Keratinocyte (primary cell): Measurements from ENCODE around the gene AMY1C. TPM values are rescaled to one million over a fixed set of nuclear protein-coding genes. Genes with fewer than 3 reads are reported as not detected.
"Not testable (repeated sequence)": the region's sequence is repeated elsewhere in the genome, so short reads cannot be mapped to it uniquely, and the experiment has no call there.

Experiments used
- DNase-seq: peaks from one replicate; pipeline ENCODE4 v3.0.0-alpha.2; 2011; ENCODE audit warnings: low read depth, missing footprints, low spot score
- FAIRE-seq: peaks from 2 replicates; lab custom pipeline; 2011; peaks lifted over from hg19 to GRCh38; lab: Jason Lieb, UNC
- H2AFZ ChIP-seq: 2 replicates; pipeline ENCODE4 v1.6.0; 2012; ENCODE audit warnings: low read length, control low read depth, inconsistent platforms; ENCODE audit not compliant: control insufficient read depth
- H3K27ac ChIP-seq: 2 replicates; pipeline ENCODE4 v1.5.1; 2011; ENCODE audit warnings: low read length; ENCODE audit not compliant: control insufficient read depth, insufficient read depth
- H3K27me3 ChIP-seq: 3 replicates; pipeline ENCODE4 v1.6.0; 2011; ENCODE audit warnings: low read length; ENCODE audit not compliant: control insufficient read depth, insufficient read depth; ENCODE audit errors: extremely low read depth
- H3K36me3 ChIP-seq, 2 experiments: 2 replicates in 1 of 2; 3 replicates in 1 of 2; pipeline ENCODE4 v1.5.1; 2011; ENCODE audit warnings: low read length in 2 of 2, mild to moderate bottlenecking in 1 of 2; ENCODE audit not compliant: control insufficient read depth in 2 of 2, insufficient read depth in 2 of 2; ENCODE audit errors: extremely low read depth in 1 of 2
- H3K4me1 ChIP-seq: 3 replicates; pipeline ENCODE4 v1.5.1; 2011; ENCODE audit warnings: low read length; ENCODE audit not compliant: control insufficient read depth, insufficient read depth; ENCODE audit errors: extremely low read depth
- H3K4me2 ChIP-seq: 3 replicates; pipeline ENCODE4 v1.6.0; 2011; ENCODE audit warnings: low read depth, low read length; ENCODE audit not compliant: control insufficient read depth, insufficient read depth; ENCODE audit errors: extremely low read depth
- H3K4me3 ChIP-seq, 3 experiments: fragments of 200-600 bp in 1 of 3; sonication (generic) in 1 of 3; 2 replicates in 2 of 3; 3 replicates in 1 of 3; pipeline ENCODE4 v1.5.1; 2011 to 2016; ENCODE audit warnings: low read length in 3 of 3, mild to moderate bottlenecking in 3 of 3, control low read depth in 2 of 3, inconsistent platforms in 1 of 3, low read depth in 1 of 3, mixed read lengths in 1 of 3, mixed run types in 1 of 3, moderate library complexity in 1 of 3; ENCODE audit not compliant: control insufficient read depth in 2 of 3, insufficient read depth in 2 of 3; ENCODE audit errors: extremely low read depth in 1 of 3
- H3K79me2 ChIP-seq: 2 replicates; pipeline ENCODE4 v1.6.0; 2012; ENCODE audit warnings: low read length; ENCODE audit not compliant: control insufficient read depth, insufficient read depth
- H3K9ac ChIP-seq: 3 replicates; pipeline ENCODE4 v1.6.0; 2011; ENCODE audit warnings: low read length; ENCODE audit not compliant: control insufficient read depth, insufficient read depth; ENCODE audit errors: extremely low read depth
- H3K9me1 ChIP-seq: 3 replicates; pipeline ENCODE4 v1.6.0; 2011; ENCODE audit warnings: low read length; ENCODE audit not compliant: control insufficient read depth, insufficient read depth; ENCODE audit errors: extremely low read depth
- H3K9me3 ChIP-seq: 2 replicates; pipeline ENCODE4 v1.5.1; 2012; ENCODE audit warnings: low read depth, low read length; ENCODE audit not compliant: control insufficient read depth
- H4K20me1 ChIP-seq: 3 replicates; pipeline ENCODE4 v1.6.0; 2011; ENCODE audit warnings: low read length; ENCODE audit not compliant: control insufficient read depth, insufficient read depth; ENCODE audit errors: extremely low read depth
- dilution Hi-C: fragments of 300-500 bp; cut with MboI; formaldehyde crosslinking; loops from one replicate; pipeline ENCODE4 v1.7.0; 2020; ENCODE audit warnings: low sequenced_read_pairs; ENCODE audit not compliant: extremely low pct_ligation_motif_present
- polyA minus RNA-seq, 3 experiments: library from RNA; depleted of rRNA, polyadenylated mRNA; stranded (reverse); fragments of >200 nt; gene quantifications; 1 replicate in 1 of 3; 2 replicates in 1 of 3; 3 replicates in 1 of 3; pipeline ENCODE4 v1.2.3, GENCODE V29; 2011
- polyA plus RNA-seq, 5 experiments: library from polyadenylated mRNA; depleted of rRNA in 3 of 5; stranded (reverse) in 3 of 5; stranded (forward) in 1 of 5; unstranded in 1 of 5; fragments of >200 nt; gene quantifications; 1 replicate in 1 of 5; 2 replicates in 3 of 5; 3 replicates in 1 of 5; pipeline versions ENCODE4 v1.2.1 to v1.2.3, GENCODE V29; 2011 to 2012; ENCODE audit warnings: missing spikeins in 2 of 5, low read depth in 1 of 5, low replicate concordance in 1 of 5

Gene AMY1C
- not detected in 3 replicates for polyA plus RNA-seq
- polyA plus RNA-seq (2011; ENCODE audit: low read depth), result not detected
- not detected in 2 replicates for polyA plus RNA-seq (2011; cell fraction: cytosol; rRNA removed)
- polyA plus RNA-seq (2011; cell fraction: nucleus; rRNA removed), result not detected in 2 replicates
- polyA plus RNA-seq (2012; ENCODE audit: low replicate concordance), result not detected in 2 replicates
- not detected in 3 replicates for polyA minus RNA-seq
- not detected for polyA minus RNA-seq (2011; cell fraction: cytosol; rRNA and poly(A)+ RNA removed)
- polyA minus RNA-seq (2011; cell fraction: nucleus; rRNA and poly(A)+ RNA removed), result not detected in 2 replicates

- H2AFZ ChIP-seq, H3K27ac ChIP-seq, H3K4me1 ChIP-seq, H3K9me1 ChIP-seq, H3K9ac ChIP-seq, H3K79me2 ChIP-seq, FAIRE-seq, H3K4me3 ChIP-seq, H3K27me3 ChIP-seq, H3K36me3 ChIP-seq, DNase-seq, H3K9me3 ChIP-seq, H4K20me1 ChIP-seq, dilution Hi-C loops, H3K4me2 ChIP-seq: not testable (repeated sequence)
Measured at GRCh38 chr1:103749598-103749997, at the start of gene AMY1C. AMY1C (plus strand) TSS chr1:103749898; CDS start chr1:103750470, 572 bp downstream.

DNA sequence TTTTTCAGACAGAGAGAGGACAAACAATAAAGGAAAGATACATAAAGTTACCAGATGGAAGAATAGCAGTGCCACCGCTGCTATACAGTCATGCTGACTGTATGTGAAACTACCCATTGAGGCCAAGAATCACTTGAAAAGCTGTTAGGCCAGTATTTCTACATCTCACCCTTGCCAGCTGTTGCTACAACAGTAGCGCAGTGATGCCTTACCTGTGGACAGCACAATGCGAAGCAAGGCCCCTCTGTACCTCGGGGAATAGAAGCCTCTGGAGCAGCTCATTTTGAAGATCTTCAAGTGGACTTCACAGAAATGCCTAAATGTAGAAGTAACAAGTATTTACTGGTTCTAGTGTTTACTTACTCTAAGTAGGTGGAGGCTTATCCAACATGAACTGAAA lies 49.0 kb upstream of the AMY1C start:
- dilution Hi-C loops, FAIRE-seq, DNase-seq: not testable (repeated sequence)

GRCh38 chr1:103701256-103701655 lies 48.4 kb upstream of the AMY1C start:
- H3K27ac ChIP-seq, H3K9ac ChIP-seq, H3K36me3 ChIP-seq, H3K4me1 ChIP-seq, dilution Hi-C loops, H3K4me2 ChIP-seq, H2AFZ ChIP-seq, H3K9me3 ChIP-seq, H3K27me3 ChIP-seq, H3K4me3 ChIP-seq, DNase-seq, FAIRE-seq, H4K20me1 ChIP-seq, H3K79me2 ChIP-seq, H3K9me1 ChIP-seq: not testable (repeated sequence)

More for the DNA sequence above, 49.0 kb upstream of the AMY1C start:
- not testable (repeated sequence) for H3K79me2 ChIP-seq, H3K4me2 ChIP-seq, H3K36me3 ChIP-seq, H2AFZ ChIP-seq, H3K9me1 ChIP-seq, H3K4me1 ChIP-seq, H3K4me3 ChIP-seq, H3K9me3 ChIP-seq, H3K27me3 ChIP-seq, H3K9ac ChIP-seq, H4K20me1 ChIP-seq, H3K27ac ChIP-seq

DNA sequence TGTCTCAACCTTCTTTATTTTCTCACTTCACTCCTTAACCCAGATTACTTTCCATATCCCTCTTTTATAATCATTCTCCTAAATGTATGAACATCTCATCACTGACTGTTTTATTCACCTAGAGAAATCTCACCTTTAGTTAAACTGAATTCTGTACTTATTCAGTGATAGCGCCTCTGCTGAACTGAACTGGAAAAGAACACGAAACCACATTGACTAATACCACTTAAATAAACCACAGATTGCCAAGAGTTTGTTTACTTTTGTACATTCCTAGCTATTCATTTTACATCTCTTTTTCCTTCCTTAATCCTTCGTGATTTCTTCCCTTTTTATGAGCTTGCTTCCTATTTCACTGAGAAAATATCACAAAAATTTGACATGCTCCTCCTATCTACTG lies 42.0 kb upstream of the AMY1C start:
- H3K79me2 ChIP-seq, H3K4me3 ChIP-seq, DNase-seq, H3K9ac ChIP-seq, H3K9me3 ChIP-seq, H3K36me3 ChIP-seq, H3K27me3 ChIP-seq, H3K4me1 ChIP-seq, H3K27ac ChIP-seq, dilution Hi-C loops, H2AFZ ChIP-seq, H4K20me1 ChIP-seq, H3K4me2 ChIP-seq, FAIRE-seq, H3K9me1 ChIP-seq: not testable (repeated sequence)

DNA sequence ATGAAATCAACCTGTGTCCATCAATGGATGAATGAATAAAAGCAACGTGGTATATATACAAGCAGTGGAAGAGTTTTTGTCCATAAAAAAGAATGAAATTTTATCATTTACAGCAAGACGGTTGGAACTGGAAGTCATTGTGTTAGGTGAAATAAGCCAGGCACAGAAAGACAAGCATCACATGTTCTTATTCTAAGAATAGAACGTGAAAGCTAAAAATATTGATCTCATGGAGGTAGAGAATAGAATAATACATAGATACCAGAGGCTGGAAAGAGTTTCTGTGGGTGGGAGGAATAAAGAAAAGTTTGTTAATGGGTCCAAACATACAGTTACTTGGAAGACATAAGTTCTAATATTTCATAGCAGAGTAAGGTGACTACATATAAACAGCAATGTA lies 39.3 kb upstream of the AMY1C start:
- H3K9ac ChIP-seq, H3K9me1 ChIP-seq, dilution Hi-C loops, H3K79me2 ChIP-seq, H3K27me3 ChIP-seq, H2AFZ ChIP-seq, H3K4me3 ChIP-seq, DNase-seq, H4K20me1 ChIP-seq, H3K9me3 ChIP-seq, H3K4me1 ChIP-seq, H3K36me3 ChIP-seq, H3K4me2 ChIP-seq, FAIRE-seq, H3K27ac ChIP-seq: not testable (repeated sequence)
